Measurements from ENCODE around the gene ALG1.
"Not testable (repeated sequence)": the region's sequence is repeated elsewhere in the genome, so short reads cannot be mapped to it uniquely, and the experiment has no call there.

DNA sequence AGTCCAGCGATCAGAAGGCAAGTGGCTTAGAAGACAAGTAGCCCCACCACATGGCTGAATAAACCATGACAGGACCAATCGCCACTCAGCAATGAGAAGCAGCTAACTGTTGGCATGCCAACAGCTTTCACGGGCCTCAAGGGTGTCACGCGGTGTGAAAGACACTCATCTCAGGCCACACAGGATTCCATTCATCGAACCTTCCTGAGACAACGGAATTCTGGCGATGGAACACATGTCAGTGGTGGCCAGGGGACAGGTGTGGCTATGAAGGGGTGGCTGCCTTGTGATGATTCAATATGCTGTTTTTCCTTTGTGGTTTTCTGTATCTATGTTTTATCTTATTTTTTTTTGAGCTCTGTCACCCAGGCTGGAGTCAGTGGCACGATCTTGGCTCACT lies 18.9 kb downstream of the ALG1 start:
- not testable (repeated sequence) for TF ChIP-seq CTCF (conservative IDR thresholded peaks at IDR 0.05; ENCODE audit: low read depth in 2 of 2); EZH2 (IDR thresholded peaks at IDR 0.05; ENCODE audit: low read depth, unreplicated experiment); ETS1 (IDR thresholded peaks at IDR 0.05); POLR2AphosphoS5 (IDR thresholded peaks at IDR 0.05; ENCODE audit: low read depth); EZH2phosphoT487 (IDR thresholded peaks at IDR 0.05; ENCODE audit: unreplicated experiment); JUNB (IDR thresholded peaks at IDR 0.05; ENCODE audit: unreplicated experiment); NANOG (IDR thresholded peaks at IDR 0.05; ENCODE audit: borderline replicate concordance); CREB1 (CRISPR knock-in tag; IDR thresholded peaks at IDR 0.05; ENCODE audit: low read depth)
- TF ChIP-seq, protein P1, sequence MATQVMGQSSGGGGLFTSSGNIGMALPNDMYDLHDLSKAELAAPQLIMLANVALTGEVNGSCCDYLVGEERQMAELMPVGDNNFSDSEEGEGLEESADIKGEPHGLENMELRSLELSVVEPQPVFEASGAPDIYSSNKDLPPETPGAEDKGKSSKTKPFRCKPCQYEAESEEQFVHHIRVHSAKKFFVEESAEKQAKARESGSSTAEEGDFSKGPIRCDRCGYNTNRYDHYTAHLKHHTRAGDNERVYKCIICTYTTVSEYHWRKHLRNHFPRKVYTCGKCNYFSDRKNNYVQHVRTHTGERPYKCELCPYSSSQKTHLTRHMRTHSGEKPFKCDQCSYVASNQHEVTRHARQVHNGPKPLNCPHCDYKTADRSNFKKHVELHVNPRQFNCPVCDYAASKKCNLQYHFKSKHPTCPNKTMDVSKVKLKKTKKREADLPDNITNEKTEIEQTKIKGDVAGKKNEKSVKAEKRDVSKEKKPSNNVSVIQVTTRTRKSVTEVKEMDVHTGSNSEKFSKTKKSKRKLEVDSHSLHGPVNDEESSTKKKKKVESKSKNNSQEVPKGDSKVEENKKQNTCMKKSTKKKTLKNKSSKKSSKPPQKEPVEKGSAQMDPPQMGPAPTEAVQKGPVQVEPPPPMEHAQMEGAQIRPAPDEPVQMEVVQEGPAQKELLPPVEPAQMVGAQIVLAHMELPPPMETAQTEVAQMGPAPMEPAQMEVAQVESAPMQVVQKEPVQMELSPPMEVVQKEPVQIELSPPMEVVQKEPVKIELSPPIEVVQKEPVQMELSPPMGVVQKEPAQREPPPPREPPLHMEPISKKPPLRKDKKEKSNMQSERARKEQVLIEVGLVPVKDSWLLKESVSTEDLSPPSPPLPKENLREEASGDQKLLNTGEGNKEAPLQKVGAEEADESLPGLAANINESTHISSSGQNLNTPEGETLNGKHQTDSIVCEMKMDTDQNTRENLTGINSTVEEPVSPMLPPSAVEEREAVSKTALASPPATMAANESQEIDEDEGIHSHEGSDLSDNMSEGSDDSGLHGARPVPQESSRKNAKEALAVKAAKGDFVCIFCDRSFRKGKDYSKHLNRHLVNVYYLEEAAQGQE (IDR thresholded peaks at IDR 0.05; ENCODE audit: unreplicated experiment), result not testable (repeated sequence)
- TF ChIP-seq, protein P2, sequence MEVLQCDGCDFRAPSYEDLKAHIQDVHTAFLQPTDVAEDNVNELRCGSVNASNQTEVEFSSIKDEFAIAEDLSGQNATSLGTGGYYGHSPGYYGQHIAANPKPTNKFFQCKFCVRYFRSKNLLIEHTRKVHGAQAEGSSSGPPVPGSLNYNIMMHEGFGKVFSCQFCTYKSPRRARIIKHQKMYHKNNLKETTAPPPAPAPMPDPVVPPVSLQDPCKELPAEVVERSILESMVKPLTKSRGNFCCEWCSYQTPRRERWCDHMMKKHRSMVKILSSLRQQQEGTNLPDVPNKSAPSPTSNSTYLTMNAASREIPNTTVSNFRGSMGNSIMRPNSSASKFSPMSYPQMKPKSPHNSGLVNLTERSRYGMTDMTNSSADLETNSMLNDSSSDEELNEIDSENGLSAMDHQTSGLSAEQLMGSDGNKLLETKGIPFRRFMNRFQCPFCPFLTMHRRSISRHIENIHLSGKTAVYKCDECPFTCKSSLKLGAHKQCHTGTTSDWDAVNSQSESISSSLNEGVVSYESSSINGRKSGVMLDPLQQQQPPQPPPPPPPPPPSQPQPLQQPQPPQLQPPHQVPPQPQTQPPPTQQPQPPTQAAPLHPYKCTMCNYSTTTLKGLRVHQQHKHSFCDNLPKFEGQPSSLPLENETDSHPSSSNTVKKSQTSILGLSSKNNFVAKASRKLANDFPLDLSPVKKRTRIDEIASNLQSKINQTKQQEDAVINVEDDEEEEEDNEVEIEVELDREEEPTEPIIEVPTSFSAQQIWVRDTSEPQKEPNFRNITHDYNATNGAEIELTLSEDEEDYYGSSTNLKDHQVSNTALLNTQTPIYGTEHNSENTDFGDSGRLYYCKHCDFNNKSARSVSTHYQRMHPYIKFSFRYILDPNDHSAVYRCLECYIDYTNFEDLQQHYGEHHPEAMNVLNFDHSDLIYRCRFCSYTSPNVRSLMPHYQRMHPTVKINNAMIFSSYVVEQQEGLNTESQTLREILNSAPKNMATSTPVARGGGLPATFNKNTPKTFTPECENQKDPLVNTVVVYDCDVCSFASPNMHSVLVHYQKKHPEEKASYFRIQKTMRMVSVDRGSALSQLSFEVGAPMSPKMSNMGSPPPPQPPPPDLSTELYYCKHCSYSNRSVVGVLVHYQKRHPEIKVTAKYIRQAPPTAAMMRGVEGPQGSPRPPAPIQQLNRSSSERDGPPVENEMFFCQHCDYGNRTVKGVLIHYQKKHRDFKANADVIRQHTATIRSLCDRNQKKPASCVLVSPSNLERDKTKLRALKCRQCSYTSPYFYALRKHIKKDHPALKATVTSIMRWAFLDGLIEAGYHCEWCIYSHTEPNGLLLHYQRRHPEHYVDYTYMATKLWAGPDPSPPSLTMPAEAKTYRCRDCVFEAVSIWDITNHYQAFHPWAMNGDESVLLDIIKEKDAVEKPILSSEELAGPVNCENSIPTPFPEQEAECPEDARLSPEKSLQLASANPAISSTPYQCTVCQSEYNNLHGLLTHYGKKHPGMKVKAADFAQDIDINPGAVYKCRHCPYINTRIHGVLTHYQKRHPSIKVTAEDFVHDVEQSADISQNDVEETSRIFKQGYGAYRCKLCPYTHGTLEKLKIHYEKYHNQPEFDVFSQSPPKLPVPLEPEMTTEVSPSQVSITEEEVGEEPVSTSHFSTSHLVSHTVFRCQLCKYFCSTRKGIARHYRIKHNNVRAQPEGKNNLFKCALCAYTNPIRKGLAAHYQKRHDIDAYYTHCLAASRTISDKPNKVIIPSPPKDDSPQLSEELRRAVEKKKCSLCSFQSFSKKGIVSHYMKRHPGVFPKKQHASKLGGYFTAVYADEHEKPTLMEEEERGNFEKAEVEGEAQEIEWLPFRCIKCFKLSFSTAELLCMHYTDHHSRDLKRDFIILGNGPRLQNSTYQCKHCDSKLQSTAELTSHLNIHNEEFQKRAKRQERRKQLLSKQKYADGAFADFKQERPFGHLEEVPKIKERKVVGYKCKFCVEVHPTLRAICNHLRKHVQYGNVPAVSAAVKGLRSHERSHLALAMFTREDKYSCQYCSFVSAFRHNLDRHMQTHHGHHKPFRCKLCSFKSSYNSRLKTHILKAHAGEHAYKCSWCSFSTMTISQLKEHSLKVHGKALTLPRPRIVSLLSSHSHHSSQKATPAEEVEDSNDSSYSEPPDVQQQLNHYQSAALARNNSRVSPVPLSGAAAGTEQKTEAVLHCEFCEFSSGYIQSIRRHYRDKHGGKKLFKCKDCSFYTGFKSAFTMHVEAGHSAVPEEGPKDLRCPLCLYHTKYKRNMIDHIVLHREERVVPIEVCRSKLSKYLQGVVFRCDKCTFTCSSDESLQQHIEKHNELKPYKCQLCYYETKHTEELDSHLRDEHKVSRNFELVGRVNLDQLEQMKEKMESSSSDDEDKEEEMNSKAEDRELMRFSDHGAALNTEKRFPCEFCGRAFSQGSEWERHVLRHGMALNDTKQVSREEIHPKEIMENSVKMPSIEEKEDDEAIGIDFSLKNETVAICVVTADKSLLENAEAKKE (CRISPR knock-in tag; IDR thresholded peaks at IDR 0.05), result not testable (repeated sequence)

Measured in GM23338 (cell line).